Erythroblast (primary cell): Measurements from ENCODE around the gene RGS1.

ENCODE experiments used
- DNase-seq, 2 experiments: peaks; one replicate each; lab custom pipeline; 2025; lab: John Stamatoyannopoulos, UW
- GATA1 ChIP-seq: IDR thresholded peaks from 2 replicates; pipeline ENCODE4 v1.6.1; 2011; ENCODE audit warnings: low read depth, mild to moderate bottlenecking, control low read depth, low read length, moderate library complexity
- POLR2A ChIP-seq: IDR thresholded peaks from 2 replicates; pipeline ENCODE4 v1.6.1; 2011; ENCODE audit warnings: mild to moderate bottlenecking, low read length

RGS1 gene

DNA sequence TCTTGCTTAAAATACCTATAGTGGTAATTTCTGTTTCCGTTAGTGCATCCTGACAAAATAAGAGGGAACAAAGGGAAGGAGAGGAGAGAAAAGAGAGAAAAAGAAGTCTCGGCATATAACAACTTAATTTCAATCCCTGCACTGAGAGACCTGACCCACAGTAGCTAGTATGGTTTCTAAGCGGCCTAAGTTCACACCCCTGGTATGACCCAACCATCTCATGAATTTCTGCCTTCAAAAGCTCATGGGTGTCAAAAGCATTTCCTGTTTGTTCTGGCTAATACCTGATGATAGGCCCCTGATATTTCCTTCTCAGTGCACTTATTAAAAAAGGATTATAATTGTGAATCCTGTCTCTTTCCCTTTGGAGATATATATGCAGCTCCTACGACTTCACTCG, 32.1 kb upstream of the RGS1 start:
- TF ChIP-seq GATA1 (no peak), POLR2A (no peak)
- no peak for DNase-seq

DNA sequence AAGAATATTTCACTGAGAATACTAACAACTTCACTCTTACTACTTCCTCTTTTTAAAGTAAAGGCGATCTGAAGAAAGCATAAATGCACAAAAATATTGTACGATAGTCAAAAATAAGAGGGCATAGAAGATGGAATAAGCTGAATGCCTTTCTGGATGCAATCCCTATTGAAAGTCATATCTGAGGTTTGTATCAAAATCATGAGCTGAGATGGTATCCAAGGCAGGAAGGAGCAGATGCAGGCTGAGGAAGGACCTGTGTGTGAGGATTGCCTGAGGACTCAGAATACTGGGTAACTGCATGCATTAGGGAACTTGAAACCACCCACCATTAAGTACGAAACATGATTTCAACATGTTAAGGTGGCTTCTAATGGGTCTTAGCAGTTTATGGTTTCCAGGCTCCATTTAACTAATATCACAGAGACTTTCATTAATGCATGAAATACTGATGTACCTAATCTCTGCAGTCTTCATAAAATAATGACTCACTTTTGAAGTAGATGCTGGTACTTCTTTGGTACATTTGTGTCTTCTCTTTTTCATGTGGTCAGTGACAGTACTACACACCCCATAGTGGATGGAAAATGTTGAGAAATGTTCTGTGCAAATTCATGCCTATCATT, 29.6 kb upstream of the RGS1 start:
- DNase-seq: no peak
- TF ChIP-seq POLR2A (no peak), GATA1 (no peak)

DNA sequence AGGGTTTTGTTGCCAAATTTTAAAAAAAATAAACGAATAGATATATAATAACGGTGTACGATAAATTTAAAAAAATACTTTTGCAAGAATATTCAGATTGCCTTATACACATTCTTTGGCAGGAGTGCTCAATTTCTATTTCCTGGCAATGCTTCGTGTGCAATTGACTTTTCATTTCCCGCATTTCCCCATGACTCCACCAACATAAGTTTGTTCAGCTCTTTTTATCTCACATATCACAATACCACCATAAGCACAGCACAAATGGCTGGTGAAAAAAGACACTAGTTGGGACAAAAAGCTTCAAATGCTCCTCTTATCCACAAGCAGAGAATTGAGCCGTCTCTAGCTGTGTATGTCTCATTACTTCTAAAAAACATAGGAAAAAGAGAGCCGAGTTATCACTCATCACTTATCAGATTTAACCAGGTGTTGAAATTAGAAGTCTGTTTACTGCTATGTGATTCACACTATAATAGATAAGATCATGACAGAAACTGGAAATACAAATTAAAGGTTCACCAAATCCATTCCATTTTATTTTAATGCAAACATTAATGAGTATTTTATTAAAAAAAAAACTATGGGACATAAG, 28.9 kb upstream of the RGS1 start:
- no peak for DNase-seq
- TF ChIP-seq GATA1: no peak
- TF ChIP-seq POLR2A: no peak

DNA sequence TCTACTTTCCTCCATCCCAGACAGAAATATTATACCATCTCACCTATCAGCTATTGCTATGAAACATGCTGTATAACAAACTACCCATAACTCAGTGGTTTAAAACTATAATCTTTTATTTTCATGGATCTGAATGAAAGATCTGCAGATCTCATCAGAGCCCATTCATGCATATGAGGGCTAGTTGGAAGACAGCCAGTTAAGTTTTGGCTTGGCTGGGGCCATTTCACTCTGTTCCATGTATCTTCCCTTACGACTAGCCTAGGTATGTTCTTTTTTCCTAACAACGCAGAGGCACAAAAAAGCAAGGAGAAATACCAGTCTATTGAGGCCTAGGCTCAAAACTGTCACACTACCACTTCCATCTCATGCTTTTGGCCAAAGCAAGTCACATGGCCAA, 28.1 kb upstream of the RGS1 start:
- no peak for DNase-seq
- TF ChIP-seq GATA1 (no peak), POLR2A (no peak)

DNA sequence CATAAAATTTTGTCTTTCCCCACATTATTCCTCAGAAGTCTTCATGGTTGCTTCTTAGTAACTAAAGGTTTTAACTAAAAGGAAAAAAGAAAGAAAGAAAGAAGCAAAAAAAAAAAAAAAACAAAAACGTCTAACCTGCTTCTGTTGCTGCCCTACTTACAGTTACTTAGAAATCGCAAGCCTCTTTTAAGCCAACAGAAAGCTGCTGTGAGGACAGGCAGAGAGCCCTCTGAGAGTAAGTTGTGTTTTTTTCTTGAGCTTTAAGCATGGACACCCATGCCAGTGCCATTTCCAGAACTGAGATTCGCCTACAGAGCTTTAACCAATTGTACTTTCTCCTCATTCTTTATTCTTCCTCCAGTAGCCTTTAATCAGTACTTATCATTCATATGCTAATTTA, 25.6 kb upstream of the RGS1 start:
- no peak for TF ChIP-seq GATA1
- TF ChIP-seq POLR2A: no peak

DNA sequence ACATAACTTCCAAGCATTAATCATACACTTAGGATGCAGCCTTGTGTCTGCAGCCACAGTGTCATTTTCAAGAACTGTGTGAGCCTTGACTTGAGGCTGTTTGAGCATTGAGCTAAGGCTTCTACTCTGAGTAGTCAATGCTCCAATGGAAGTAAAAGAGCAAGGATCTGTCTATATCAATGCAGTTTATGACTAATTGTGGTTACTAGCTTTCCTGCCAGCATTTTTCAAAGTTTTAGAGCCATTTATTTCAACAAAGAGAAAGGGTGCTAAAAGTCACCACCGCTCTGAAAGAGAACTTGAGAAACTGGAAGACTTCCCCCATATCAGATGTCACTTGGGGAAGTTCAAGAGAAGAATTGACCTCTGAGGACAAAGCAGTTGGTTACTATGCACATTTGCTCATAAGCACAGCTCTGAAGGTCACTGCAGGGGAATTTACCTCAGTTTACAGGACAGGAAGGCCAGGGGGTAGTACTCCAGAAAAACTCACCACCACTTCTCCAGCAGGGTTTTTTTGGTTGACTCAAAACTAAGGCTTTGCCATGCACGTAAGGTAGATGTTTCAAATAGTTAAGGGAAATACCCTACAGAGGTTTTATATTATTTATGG, 24.5 kb upstream of the RGS1 start:
- no peak for TF ChIP-seq GATA1
- TF ChIP-seq POLR2A: no peak
- DNase-seq: no peak

More for the DNA sequence above, 25.6 kb upstream of the RGS1 start:
- DNase-seq: no peak

DNA sequence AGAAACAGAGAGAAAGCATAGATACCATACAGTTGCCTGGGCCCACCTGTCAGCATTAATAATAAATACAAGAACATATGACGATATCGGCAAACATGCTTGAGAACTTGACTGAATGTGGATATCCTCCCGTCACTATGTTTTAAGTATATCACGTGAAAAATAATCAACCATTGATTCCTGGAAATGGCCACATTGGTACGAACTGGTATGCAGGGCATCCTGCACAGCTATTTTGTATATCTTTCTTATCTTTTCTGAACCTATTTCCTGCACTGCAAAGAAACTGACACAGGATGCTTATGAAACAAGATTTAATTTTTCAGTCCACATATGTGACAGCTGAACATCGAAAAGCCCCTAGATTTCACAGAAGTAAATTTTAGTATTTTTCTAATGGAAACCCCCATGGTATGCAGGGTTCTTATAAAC, 22.8 kb upstream of the RGS1 start:
- DNase-seq: no peak
- TF ChIP-seq GATA1 (no peak), POLR2A (no peak)

DNA sequence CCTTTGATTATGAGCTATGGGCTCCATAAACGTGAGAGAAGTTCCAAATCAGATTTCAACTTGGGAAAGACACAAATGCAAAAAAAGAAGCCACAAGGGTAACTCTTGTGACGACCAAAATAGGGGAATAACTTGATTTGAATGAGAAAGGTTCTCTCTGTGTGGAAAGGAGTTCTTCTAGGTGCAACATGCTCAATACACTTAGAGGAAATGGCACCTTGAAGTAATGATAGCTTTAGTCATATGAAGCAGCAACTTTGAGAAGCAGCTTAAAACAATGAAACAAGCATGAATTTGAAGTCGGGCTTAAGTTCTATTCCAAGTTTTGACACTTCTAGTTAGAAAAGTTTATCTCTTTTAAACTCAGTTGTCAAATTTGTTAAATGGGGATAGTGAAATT, 21.8 kb upstream of the RGS1 start:
- TF ChIP-seq GATA1 (no peak), POLR2A (no peak)
- DNase-seq: no peak

DNA sequence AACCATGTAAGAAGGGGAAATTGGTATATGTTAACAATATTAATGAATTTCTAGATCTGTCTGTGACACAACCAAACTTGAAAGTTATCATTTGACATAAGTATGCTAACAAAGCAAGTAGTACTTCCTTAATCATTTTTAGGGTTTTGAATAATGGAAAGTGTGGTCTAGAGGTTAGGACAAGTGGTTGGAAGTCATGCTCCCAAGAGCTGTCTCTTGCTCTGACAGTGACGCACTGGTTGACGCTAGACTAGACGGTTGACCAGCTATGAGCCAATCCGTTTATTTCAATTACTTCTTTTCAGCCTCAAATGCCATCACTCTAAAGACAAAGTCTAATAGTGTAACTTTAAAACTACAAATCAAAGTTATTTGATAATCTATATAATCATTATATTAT, 20.7 kb upstream of the RGS1 start:
- DNase-seq: no peak
- TF ChIP-seq GATA1: no peak
- TF ChIP-seq POLR2A: no peak

DNA sequence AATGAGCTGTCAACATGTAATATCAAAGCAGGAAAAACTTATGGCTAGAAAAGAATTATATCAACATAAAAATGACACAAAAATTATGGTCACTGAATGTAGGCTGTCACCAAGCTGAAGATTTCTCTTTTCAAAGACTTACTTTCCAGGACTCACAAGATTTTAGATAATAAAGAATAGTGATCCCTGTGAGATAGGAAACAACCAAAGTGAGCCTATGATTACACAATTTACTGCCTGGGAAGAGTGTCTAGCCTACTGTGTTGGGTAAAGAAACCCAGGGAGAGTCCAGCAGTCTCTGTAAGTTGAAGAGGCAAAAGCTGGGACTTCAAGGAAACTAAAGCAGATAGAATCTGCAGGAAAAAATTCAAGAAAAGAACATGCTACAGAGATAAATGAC, 20.2 kb upstream of the RGS1 start:
- TF ChIP-seq GATA1: no peak
- TF ChIP-seq POLR2A: no peak
- no peak for DNase-seq

DNA sequence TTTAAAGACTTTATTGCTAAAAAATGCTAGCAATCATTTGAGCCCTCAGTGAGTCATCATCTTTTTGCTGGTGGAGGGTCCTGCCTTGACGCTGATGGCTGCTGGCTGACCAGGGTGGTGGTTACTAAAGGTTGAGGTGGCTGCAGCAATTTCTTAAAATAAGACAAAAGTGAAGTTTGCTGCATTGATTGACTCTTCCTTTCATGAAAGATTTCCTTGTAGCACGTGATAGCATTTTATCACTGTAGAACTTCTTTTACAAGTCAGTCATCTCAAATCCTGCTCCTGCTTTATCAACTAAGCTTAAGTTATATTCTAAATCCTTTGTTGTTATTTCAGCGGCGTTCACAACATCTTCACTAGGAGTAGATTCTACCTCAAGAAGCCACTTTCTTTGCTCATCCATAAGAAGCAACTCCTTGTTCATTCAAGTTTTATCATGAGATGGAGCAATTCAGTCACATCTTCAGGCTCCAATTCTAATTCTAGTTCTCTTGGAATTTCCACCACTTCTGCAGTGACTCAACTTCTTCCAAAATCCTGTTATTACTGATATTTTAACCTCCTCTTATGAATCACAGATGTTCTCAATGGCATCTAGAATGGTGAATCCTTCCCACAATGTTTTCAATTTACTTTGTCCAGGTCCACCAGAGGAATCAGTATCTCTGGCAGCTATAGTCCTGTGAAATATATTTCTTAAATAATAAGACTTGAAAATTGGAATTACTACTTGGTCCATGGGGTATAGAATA, 17.6 kb upstream of the RGS1 start:
- no peak for DNase-seq
- TF ChIP-seq POLR2A (no peak), GATA1 (no peak)

DNA sequence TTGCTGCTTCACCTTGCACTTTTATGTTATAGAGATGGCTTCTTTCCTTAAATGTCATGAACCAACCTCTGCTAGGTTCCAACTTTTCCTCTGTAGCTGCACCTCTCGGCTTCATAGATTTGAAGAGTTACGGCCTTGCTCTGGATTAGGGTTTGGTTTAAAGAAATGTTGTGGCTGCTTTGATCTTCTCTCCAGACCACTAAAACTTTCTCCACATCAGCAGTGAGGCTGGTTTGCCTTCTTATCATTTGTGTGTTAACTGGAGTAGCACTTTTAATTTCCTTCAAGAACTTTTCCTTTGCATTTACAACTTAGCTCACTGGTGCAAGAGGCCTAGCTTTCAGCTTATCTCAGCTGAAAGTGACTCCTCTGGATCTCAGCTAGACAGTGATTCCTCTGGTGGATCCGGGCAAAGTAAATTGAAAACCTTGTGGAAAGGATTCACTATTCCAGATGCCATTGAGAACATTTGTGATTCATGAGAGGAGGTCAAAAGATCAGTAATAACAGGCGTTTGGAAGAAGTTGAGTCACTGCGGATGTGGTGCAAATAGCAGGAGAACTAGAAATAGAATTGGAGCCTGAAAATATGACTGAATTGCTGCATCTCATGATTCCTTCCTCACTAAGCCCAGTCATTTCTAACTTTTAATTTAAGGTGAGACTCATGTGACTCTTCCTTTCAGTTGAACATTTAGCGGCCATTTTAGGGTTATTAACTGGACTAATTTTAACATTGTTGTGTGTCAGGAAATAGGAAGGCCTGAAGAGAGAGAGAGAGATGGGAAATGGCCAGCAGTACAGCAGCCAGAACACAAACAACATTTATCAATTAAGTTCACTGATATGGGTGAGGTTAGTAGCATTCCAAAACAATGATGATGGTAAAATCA, 16.2 kb upstream of the RGS1 start:
- no peak for DNase-seq
- TF ChIP-seq GATA1 (no peak), POLR2A (no peak)

DNA sequence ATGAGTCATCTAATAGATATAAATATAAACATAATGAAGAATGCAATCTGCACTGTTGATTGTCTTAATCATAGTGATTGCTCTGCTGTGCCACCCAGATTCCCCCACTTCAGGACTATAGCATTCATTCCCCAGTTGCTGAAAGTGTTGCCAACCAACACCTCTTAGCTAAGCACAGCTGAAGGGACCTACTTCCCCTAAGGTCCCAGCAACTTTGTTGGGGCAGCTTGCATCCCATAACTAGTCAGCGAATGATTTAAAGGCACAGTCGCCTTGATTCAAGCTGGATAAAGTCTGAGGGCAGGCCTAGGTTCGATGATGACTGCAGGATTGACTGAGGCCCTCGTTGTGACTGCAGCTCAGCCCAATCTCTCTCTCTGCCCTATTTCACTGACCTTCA, 14.3 kb upstream of the RGS1 start:
- no peak for TF ChIP-seq GATA1
- DNase-seq: no peak

DNA sequence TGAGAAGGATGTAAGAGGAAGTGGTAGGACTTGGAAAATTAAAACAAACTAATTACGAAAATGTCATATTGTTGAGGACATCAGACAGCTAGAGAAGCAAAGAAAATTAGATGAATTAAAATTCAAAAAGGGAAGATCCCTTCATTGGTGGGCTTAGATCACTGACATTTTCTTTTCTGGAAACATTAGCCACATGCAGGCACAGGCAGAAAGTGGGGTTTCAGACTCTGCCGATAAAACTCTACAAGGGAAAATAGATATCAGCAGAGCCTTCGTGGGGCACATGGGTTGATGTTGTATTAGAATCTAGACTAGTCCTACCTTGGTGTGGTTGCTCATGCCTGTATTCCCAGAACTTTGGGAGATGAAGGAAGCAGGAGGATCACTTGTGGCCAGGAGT, 12.4 kb upstream of the RGS1 start:
- no peak for TF ChIP-seq POLR2A
- TF ChIP-seq GATA1: no peak
- DNase-seq: no peak

DNA sequence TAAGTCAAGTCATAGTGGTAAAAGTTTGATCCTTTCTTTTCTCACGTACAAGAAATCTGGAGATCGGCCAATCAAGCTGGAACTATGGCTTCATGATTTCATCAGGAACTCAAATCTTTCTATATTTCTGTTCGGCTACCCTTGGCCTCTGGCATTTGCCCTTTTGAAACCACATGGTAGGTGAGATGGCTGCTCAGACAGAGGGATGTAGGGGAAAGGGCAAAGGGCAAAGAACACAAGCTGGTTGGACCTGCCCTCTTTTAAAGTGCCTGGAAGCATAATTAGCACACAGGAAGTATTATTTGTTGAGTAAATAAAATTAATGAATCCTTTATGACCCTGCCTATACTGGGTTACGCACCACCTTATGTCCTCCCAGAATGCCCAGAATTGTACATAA, 11.5 kb upstream of the RGS1 start:
- TF ChIP-seq GATA1: no peak
- no peak for TF ChIP-seq POLR2A
- no peak for DNase-seq
